ENCODE measurements around the gene CTRB1.

CTRB1 gene

GRCh38 chr16:75216127-75216526 is 2.7 kb upstream of the CTRB1 start:
- no peak for TF ChIP-seq GATA3 (IDR thresholded peaks at IDR 0.05; ENCODE audit: low read depth, low read length)

- TF ChIP-seq GATA3 (IDR thresholded peaks at IDR 0.05; ENCODE audit: low read depth, low read length) (no peak), GATA2 (IDR thresholded peaks at IDR 0.05; ENCODE audit: low read depth, low read length) (no peak)
Observed at GRCh38 chr16:75216576-75216975, 2.2 kb upstream of the CTRB1 start.

DNA sequence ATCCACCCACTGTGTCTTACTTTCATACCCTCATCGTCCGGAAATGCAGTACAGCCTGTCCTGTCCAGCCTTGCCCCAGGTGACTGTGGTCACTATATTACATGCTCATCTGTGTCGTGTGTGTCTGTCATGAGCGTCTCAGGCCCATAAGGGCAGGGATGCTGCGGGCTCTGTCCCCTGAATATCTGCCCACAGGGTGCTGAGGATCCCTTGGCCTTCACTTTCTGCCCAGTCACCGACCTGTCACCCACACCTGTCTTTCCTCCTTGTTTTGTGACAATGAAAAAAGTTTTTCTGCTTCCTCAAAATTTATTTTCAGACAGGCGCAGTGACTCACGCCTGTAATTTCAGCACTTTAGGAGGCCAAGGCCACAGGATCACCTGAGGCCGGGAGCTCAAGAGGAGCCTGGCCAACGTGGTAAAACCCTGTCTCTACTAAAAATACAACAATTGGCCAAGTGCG is 1.4 kb upstream of the CTRB1 start:
- TF ChIP-seq GATA2 (IDR thresholded peaks at IDR 0.05; ENCODE audit: low read depth, low read length) (no peak), GATA3 (IDR thresholded peaks at IDR 0.05; ENCODE audit: low read depth, low read length) (no peak)

- TF ChIP-seq GATA2 (IDR thresholded peaks at IDR 0.05; ENCODE audit: low read depth, low read length) = no peak
- TF ChIP-seq GATA3 (IDR thresholded peaks at IDR 0.05; ENCODE audit: low read depth, low read length) = no peak
Observed at GRCh38 chr16:75219088-75219487, 300 bp downstream of the CTRB1 start.

DNA sequence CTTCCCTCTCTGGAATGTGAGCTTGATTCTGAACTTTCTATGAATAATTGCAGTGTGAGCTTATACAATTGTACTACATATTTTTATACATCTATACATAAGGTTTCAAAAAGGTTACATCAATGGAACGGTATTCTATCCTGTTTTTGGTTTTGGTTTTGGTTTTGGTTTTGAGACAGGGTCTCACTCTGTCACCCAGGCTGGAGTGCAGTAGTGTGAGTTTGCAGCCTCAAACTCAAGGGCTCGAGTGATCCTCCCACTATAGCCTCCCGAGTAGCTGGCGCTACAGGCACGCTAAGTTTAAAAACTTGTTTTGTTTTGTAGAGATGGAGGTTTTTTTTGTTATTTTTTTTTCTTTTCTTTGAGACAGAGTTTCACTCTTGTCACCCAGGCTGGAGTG is 1.1 kb downstream of the CTRB1 start:
- no peak for TF ChIP-seq GATA3 (IDR thresholded peaks at IDR 0.05; ENCODE audit: low read depth, low read length)
- TF ChIP-seq GATA2 (IDR thresholded peaks at IDR 0.05; ENCODE audit: low read depth, low read length) = no peak

DNA sequence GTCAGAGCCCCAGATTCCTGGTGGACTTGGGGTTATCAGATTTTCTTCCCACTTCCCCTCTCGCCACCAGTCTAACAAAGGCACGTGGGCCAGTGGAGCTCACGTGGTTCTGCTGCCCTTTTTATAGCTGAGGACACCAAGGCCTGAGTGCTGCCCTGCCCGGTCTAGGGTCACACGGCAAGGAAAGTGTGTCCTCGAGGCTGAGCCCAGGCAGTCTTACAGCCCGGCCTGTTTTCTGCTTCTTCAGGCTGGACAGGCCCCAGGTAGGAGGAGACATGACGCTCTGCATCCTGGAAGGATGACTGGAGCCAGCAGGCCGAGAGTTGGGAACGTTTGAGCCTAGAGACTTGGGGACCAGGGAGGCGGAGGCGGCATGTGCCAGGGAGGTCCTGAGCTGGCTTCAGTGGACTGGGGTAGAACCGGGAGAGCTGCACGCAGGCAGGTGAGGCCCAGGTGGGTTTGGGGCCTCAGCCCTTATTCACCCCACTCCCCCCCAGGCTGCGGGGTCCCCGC is 3.5 kb downstream of the CTRB1 start:
- TF ChIP-seq GATA3 (IDR thresholded peaks at IDR 0.05; ENCODE audit: low read depth, low read length) = no peak
- TF ChIP-seq GATA2 (IDR thresholded peaks at IDR 0.05; ENCODE audit: low read depth, low read length) = no peak

GRCh38 chr16:75224306-75225082 is 5.7 kb downstream of the CTRB1 start:
- TF ChIP-seq GATA2 (IDR thresholded peaks at IDR 0.05; ENCODE audit: low read depth, low read length) = no peak
- TF ChIP-seq GATA3 (IDR thresholded peaks at IDR 0.05; ENCODE audit: low read depth, low read length) = no peak

DNA sequence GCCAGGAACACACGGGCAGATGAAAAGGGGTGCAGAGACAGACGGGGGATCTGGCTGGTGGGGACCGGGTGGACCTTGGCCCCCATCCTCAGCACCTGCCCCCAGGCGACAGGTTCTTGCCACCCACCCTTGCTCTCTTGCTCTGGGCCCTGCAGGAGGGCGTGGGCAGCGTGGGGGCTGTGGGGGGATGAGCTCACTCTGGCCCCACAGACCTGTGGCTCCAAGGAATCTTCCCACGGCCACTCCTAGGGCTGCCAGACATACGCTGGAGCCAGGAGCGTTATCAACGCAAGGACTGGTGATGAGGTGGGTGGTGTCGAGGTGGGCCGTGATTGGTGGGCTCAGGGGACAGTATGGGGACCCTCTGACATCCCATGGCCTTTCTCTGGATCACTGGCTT is 6.3 kb downstream of the CTRB1 start:
- TF ChIP-seq GATA3 (IDR thresholded peaks at IDR 0.05; ENCODE audit: low read depth, low read length) (no peak), GATA2 (IDR thresholded peaks at IDR 0.05; ENCODE audit: low read depth, low read length) (no peak)

- TF ChIP-seq GATA2 (IDR thresholded peaks at IDR 0.05; ENCODE audit: low read depth, low read length) (no peak), GATA3 (IDR thresholded peaks at IDR 0.05; ENCODE audit: low read depth, low read length) (no peak)
Observed at GRCh38 chr16:75225678-75226515, 7.1 kb downstream of the CTRB1 start.

- TF ChIP-seq GATA2 (IDR thresholded peaks at IDR 0.05; ENCODE audit: low read depth, low read length) (no peak), GATA3 (IDR thresholded peaks at IDR 0.05; ENCODE audit: low read depth, low read length) (no peak)
Observed at GRCh38 chr16:75226550-75227360, 8.0 kb downstream of the CTRB1 start.

DNA sequence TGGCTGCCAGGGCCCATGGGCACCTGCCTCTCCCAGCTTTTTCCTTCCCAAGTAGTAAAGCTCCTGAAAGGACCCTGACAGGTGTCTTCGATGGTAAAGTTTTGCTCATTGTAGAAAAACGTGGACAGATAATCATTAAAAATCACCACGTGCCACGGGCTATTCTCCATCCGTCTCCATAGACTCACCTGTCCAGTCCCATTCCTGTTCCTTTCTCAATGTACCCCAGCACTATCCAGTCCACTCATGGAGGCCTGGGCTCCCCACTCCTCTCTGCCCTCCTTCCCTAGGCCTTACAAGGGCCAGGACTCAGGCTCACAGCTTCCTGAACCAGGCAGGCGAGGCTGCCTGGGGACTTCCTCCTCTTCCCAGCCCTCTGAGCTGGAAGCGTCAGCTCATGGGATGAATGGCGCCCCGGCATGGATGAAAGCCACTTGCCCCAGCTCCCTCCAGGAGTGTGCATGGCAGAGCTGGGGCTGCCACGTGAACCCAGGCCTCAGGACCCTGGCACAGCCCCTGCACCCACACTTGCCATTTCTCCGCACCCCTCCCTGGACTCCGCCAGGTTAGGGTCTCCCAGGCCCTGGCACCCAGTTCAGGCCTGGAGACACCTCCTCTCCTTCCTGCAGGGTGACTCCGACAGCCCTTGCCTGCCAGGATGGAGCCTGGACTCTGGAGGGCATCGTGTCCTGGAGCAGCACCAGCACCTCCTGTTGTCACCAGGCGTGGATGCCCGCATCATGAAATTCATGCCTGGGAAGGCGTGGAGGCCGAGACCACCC is 8.8 kb downstream of the CTRB1 start:
- TF ChIP-seq GATA2 (IDR thresholded peaks at IDR 0.05; ENCODE audit: low read depth, low read length) = no peak
- no peak for TF ChIP-seq GATA3 (IDR thresholded peaks at IDR 0.05; ENCODE audit: low read depth, low read length)

DNA sequence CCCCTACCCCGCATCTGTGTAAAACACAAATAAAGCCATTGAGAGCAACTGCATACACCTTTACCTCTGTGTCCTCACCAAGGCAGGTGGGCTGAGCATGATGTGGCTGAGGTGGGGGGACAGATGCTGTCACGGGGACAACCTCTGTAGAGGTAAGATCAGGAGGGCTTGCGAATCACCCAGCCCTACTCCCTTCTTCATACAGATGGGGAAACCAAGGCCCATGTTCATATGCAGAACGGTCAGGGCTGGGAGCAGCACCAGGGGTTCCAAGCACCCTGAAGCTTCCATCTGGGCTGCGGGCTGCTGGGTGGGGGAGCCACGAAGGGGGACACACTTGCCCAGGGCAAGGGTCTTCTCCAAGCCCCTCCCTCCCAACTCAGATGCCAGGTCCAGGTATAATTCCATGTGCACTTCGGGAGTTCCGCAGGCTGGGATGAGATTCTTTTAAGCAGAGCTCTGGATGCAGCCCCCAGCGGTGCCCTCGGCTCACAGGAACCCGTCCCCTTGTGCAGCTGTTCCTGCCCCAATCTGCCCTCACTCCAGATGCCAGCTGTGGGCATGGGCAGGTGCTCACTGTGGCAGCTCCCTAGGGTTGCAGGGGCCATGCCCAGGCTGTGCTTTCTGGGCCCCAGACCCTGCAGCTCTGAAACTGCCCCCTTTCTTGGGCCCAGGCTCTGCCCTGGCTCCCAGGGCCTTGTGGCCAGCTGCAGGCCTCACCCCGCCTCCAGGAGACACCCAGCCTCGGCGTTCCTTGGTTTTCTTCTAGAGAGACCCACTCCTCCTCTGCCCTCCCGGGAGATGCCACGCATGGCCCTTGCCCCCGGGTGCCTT is 9.6 kb downstream of the CTRB1 start:
- TF ChIP-seq GATA3 (IDR thresholded peaks at IDR 0.05; ENCODE audit: low read depth, low read length) = no peak
- TF ChIP-seq GATA2 (IDR thresholded peaks at IDR 0.05; ENCODE audit: low read depth, low read length) = no peak

Data from SH-SY5Y (cell line).